Right ventricle myocardium inferior (tissue), 1 donor: Measurements from ENCODE around the gene RAD51B. TPM values are rescaled to one million over a fixed set of nuclear protein-coding genes. Genes with fewer than 3 reads are reported as not detected.

Source experiments
- ATAC-seq: fragments of 200-7000 bp; cut with Tn5 transposase; one replicate; pipeline ENCODE4 v1.9.1; 2020; ENCODE audit warnings: mild to moderate bottlenecking, moderate library complexity
- DNase-seq: peaks from one replicate; pipeline ENCODE4 v3.0.0; 2021; ENCODE audit errors: missing footprints
- intact Hi-C: fragments of 100-400 bp; cut with DNase I; formaldehyde crosslinking; loops from one replicate; pipeline ENCODE4 v1.11.0; 2022
- total RNA-seq: library from RNA; stranded (reverse); fragmentation: NEBNext Ultra II Directional; extraction: Animal tissue kit (Norgen Biotek cat#: 25700); gene quantifications from one replicate; pipeline ENCODE4 v1.2.1, GENCODE V29; 2021
- donor health status: DM: no; HTN: yes; CAD: no; lungs with severe emphysema.

Gene RAD51B
- total RNA-seq, 1 donor from 2014 or later: 4.1 TPM

GRCh38 chr14:68191567-68192321 lies 372.2 kb downstream of the RAD51B start:
- intact Hi-C loops: no loop called here
- ATAC-seq (no peak), DNase-seq (no peak)

GRCh38 chr14:68192935-68193334 lies 373.4 kb downstream of the RAD51B start:
- ATAC-seq (no peak), DNase-seq (no peak)
- intact Hi-C loops: no loop called here

- DNase-seq (no peak), ATAC-seq (no peak)
- intact Hi-C loops: no loop called here
These were observed 374.5 kb downstream of the RAD51B start for GRCh38 chr14:68193970-68194681.

GRCh38 chr14:68195126-68195525 lies 375.5 kb downstream of the RAD51B start:
- intact Hi-C loops: no loop called here
- no peak for ATAC-seq
- no peak for DNase-seq

- no peak for DNase-seq
- intact Hi-C loops: no loop called here
- ATAC-seq: peak; percentile 92
These were observed 379.3 kb downstream of the RAD51B start for GRCh38 chr14:68198713-68199495.

GRCh38 chr14:68199554-68200151 lies 380.1 kb downstream of the RAD51B start:
- intact Hi-C loops: no loop called here
- ATAC-seq (peak; percentile 68), DNase-seq (peak; percentile 30)

- no peak for ATAC-seq
- DNase-seq: no peak
- intact Hi-C loops: no loop called here
These were observed 384.3 kb downstream of the RAD51B start for GRCh38 chr14:68203871-68204270.

- no peak for DNase-seq
- intact Hi-C loops: no loop called here
- no peak for ATAC-seq
These were observed 388.6 kb downstream of the RAD51B start for GRCh38 chr14:68208218-68208617.

GRCh38 chr14:68208626-68209317 lies 389.2 kb downstream of the RAD51B start:
- ATAC-seq (no peak), DNase-seq (no peak)
- intact Hi-C loops: no loop called here

GRCh38 chr14:68210729-68211299 lies 391.2 kb downstream of the RAD51B start:
- ATAC-seq: peak; percentile 86
- intact Hi-C loops: no loop called here
- no peak for DNase-seq

- intact Hi-C loops: no loop called here
- no peak for ATAC-seq
- no peak for DNase-seq
These were observed 391.8 kb downstream of the RAD51B start for GRCh38 chr14:68211421-68211820.

- no peak for ATAC-seq
- intact Hi-C loops: no loop called here
- no peak for DNase-seq
These were observed 392.3 kb downstream of the RAD51B start for GRCh38 chr14:68211886-68212285.

GRCh38 chr14:68212361-68212760 lies 392.8 kb downstream of the RAD51B start:
- DNase-seq (no peak), ATAC-seq (no peak)
- intact Hi-C loops: no loop called here

- no peak for DNase-seq
- intact Hi-C loops: no loop called here
- no peak for ATAC-seq
These were observed 394.9 kb downstream of the RAD51B start for GRCh38 chr14:68214431-68214830.

- ATAC-seq (no peak), DNase-seq (no peak)
- intact Hi-C loops: no loop called here
These were observed 396.1 kb downstream of the RAD51B start for GRCh38 chr14:68215629-68216028.

GRCh38 chr14:68216079-68216478 lies 396.5 kb downstream of the RAD51B start:
- DNase-seq (no peak), ATAC-seq (no peak)
- intact Hi-C loops: no loop called here

GRCh38 chr14:68216957-68217356 lies 397.4 kb downstream of the RAD51B start:
- no peak for DNase-seq
- no peak for ATAC-seq
- intact Hi-C loops: no loop called here

GRCh38 chr14:68217791-68218340 lies 398.3 kb downstream of the RAD51B start:
- intact Hi-C loops: no loop called here
- ATAC-seq: no peak
- DNase-seq: no peak
